SK-N-SH treated with all-trans-retinoic acid at 6 μM for 48 hours (cell line): ENCODE data around the gene AKAP6.

ENCODE experiments used
- ATAC-seq: fragments of 200-7000 bp; cut with Tn5 transposase; 3 replicates; pipeline ENCODE4 v1.9.1; 2020; ENCODE audit warnings: mild to moderate bottlenecking, moderate library complexity
- ARNTL ChIP-seq: fragments of 450-650 bp; formaldehyde crosslinking; IDR thresholded peaks from 2 replicates; pipeline ENCODE4 v1.5.0; 2020; ENCODE audit warnings: low read depth, mild to moderate bottlenecking, moderate library complexity, borderline replicate concordance
- BACH2 ChIP-seq: fragments of 250-450 bp; sonication (Bioruptor Pico); IDR thresholded peaks from 2 replicates; pipeline ENCODE4 v1.9.0; 2021; ENCODE audit warnings: mild to moderate bottlenecking, borderline replicate concordance
- CSDC2 ChIP-seq: fragments of 250-450 bp; sonication (Bioruptor Pico); IDR thresholded peaks from 2 replicates; pipeline ENCODE4 v1.5.0; 2020; ENCODE audit warnings: mild to moderate bottlenecking, moderate library complexity
- ESRRG ChIP-seq: fragments of 250-450 bp; sonication (Bioruptor Pico); IDR thresholded peaks from 2 replicates; pipeline ENCODE4 v1.6.1; 2021; ENCODE audit warnings: mild to moderate bottlenecking
- GLIS3 ChIP-seq: fragments of 250-450 bp; sonication (Bioruptor Pico); IDR thresholded peaks from 2 replicates; pipeline ENCODE4 v1.5.0; 2020; ENCODE audit warnings: mild to moderate bottlenecking, moderate library complexity
- ISL1 ChIP-seq: fragments of 250-450 bp; sonication (Bioruptor Pico); IDR thresholded peaks from 2 replicates; pipeline ENCODE4 v2.1.2; 2022; ENCODE audit warnings: mild to moderate bottlenecking, moderate library complexity
- OSR1 ChIP-seq: fragments of 250-450 bp; sonication (Bioruptor Pico); IDR thresholded peaks from 2 replicates; pipeline ENCODE4 v1.8.0; 2022; ENCODE audit warnings: moderate library complexity, mild to moderate bottlenecking, inconsistent platforms
- PPARA ChIP-seq: fragments of 250-450 bp; sonication (Bioruptor Pico); IDR thresholded peaks from 2 replicates; pipeline ENCODE4 v1.5.0; 2020; ENCODE audit warnings: mild to moderate bottlenecking, borderline replicate concordance
- RARB ChIP-seq: fragments of 250-450 bp; sonication (Bioruptor Pico); IDR thresholded peaks from 2 replicates; pipeline ENCODE4 v1.8.0; 2021; ENCODE audit warnings: mild to moderate bottlenecking, moderate library complexity
- SNAI2 ChIP-seq: fragments of 250-450 bp; sonication (Bioruptor Pico); IDR thresholded peaks from 2 replicates; pipeline ENCODE4 v1.5.0; 2020; ENCODE audit warnings: mild to moderate bottlenecking, moderate library complexity
- TCF4 ChIP-seq: fragments of 250-450 bp; sonication (Bioruptor Pico); IDR thresholded peaks from 2 replicates; pipeline ENCODE4 v1.8.0; 2021; ENCODE audit warnings: mild to moderate bottlenecking, moderate library complexity, borderline replicate concordance
- TOX ChIP-seq: fragments of 250-450 bp; sonication (Bioruptor Pico); IDR thresholded peaks from 2 replicates; pipeline ENCODE4 v1.8.0; 2021; ENCODE audit warnings: mild to moderate bottlenecking, moderate library complexity, borderline replicate concordance
- ZC3H10 ChIP-seq: fragments of 250-450 bp; sonication (Bioruptor Pico); IDR thresholded peaks from 2 replicates; pipeline ENCODE4 v1.5.1; 2021; ENCODE audit warnings: mild to moderate bottlenecking, moderate library complexity
- ZFP3 ChIP-seq: fragments of 250-450 bp; sonication (Bioruptor Pico); IDR thresholded peaks from 2 replicates; pipeline ENCODE4 v1.5.0; 2020; ENCODE audit warnings: mild to moderate bottlenecking, moderate library complexity
- ZFP30 ChIP-seq: fragments of 450-650 bp; formaldehyde crosslinking; IDR thresholded peaks from 2 replicates; pipeline ENCODE4 v1.5.0; 2022; ENCODE audit warnings: mild to moderate bottlenecking, moderate library complexity
- ZNF565 ChIP-seq: fragments of 450-650 bp; formaldehyde crosslinking; conservative IDR thresholded peaks from 2 replicates; pipeline ENCODE4 v1.5.0; 2020; ENCODE audit warnings: low read depth, mild to moderate bottlenecking, moderate library complexity
- ZNF70 ChIP-seq: fragments of 450-650 bp; formaldehyde crosslinking; IDR thresholded peaks from 2 replicates; pipeline ENCODE4 v1.5.0; 2020; ENCODE audit warnings: mild to moderate bottlenecking, moderate library complexity
- ZNF8 ChIP-seq: fragments of 450-650 bp; formaldehyde crosslinking; IDR thresholded peaks from 2 replicates; pipeline ENCODE4 v1.5.0; 2020; ENCODE audit warnings: mild to moderate bottlenecking, moderate library complexity
- TF ChIP-seq, protein P1 (sequence below): fragments of 250-450 bp; sonication (Bioruptor Pico); IDR thresholded peaks from 2 replicates; pipeline ENCODE4 v1.5.1; 2020; ENCODE audit warnings: low read depth, mild to moderate bottlenecking, moderate library complexity
- TF ChIP-seq, protein P2 (sequence below): fragments of 250-450 bp; sonication (Bioruptor Pico); IDR thresholded peaks from 2 replicates; pipeline ENCODE4 v1.8.0; 2021; ENCODE audit warnings: low read depth, mild to moderate bottlenecking, moderate library complexity, borderline replicate concordance
- TF ChIP-seq, protein P3 (sequence below): fragments of 250-450 bp; sonication (Bioruptor Pico); IDR thresholded peaks from 2 replicates; pipeline ENCODE4 v1.8.0; 2020; ENCODE audit warnings: mild to moderate bottlenecking, moderate library complexity, borderline replicate concordance

AKAP6 gene

DNA sequence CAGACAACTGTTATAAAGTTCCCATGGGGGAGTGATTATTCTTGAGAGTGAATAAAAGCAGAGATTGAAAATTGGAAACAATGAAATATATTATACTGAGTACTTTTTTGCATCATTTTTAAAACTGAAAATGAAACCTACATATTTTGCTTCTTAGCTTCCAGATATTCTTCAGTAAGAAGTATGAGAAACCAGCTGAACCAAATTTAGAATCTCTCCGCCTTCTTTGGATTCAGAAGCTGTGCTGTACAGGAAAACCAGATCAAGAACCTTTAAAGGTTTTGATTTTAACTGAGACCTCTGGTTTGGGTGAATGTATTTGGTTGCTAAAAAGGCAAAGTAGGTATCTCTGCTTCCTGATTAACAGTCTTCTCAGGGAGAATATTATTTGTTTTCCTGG is 109.4 kb downstream of the AKAP6 start:
- TF ChIP-seq, protein P1, sequence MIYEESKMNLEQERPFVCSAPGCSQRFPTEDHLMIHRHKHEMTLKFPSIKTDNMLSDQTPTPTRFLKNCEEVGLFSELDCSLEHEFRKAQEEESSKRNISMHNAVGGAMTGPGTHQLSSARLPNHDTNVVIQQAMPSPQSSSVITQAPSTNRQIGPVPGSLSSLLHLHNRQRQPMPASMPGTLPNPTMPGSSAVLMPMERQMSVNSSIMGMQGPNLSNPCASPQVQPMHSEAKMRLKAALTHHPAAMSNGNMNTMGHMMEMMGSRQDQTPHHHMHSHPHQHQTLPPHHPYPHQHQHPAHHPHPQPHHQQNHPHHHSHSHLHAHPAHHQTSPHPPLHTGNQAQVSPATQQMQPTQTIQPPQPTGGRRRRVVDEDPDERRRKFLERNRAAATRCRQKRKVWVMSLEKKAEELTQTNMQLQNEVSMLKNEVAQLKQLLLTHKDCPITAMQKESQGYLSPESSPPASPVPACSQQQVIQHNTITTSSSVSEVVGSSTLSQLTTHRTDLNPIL (CRISPR knock-in tag), result no peak
- TF ChIP-seq, protein P2, sequence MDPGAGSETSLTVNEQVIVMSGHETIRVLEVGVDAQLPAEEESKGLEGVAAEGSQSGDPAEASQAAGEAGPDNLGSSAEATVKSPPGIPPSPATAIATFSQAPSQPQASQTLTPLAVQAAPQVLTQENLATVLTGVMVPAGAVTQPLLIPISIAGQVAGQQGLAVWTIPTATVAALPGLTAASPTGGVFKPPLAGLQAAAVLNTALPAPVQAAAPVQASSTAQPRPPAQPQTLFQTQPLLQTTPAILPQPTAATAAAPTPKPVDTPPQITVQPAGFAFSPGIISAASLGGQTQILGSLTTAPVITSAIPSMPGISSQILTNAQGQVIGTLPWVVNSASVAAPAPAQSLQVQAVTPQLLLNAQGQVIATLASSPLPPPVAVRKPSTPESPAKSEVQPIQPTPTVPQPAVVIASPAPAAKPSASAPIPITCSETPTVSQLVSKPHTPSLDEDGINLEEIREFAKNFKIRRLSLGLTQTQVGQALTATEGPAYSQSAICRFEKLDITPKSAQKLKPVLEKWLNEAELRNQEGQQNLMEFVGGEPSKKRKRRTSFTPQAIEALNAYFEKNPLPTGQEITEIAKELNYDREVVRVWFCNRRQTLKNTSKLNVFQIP, result no peak
- TF ChIP-seq PPARA (no peak), ESRRG (CRISPR knock-in tag) (no peak), TOX (no peak), ZFP30 (no peak), ZC3H10 (CRISPR knock-in tag) (no peak), BACH2 (CRISPR knock-in tag) (no peak), ZNF8 (CRISPR knock-in tag) (no peak), ZFP3 (no peak)
- ATAC-seq, result no peak

DNA sequence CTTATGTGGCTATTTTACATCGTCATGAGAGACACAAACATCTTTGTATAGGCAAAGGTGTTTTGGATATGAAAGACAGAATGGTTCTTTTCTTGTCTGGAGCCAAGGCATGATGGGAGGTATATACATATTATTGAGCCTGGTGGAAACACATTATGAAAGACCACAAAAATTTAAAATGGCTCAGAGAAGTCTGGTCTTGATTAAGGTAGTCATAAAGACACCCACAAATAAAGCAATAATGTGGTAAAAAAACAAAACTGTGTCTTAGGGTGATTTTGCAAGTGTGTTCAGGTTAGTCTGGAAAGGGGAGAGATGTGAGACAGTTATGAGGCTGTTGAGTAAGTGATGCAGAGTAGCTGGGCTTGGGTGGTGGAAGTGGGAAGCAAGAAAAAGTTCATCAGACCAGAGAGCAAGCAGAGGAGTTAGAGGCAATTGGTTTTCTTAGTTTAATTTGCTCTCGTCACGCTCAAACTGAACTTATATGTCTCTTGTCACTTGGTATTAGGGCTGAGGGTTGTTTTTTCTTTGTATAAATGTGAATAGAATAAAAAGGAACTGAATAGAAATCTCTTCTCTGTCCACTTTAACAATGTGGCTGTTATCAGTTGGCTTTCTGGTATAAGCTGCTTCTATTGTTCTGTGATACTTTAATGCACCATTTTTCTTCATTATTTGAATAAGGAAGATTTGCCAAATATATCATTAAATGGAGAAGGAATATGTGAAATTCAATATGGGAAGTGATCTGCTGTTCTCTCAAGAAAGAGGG is 115.0 kb downstream of the AKAP6 start:
- peak; percentile 60; the same call in 2 of the 3 replicates for ATAC-seq
- no peak for TF ChIP-seq ZNF70 (CRISPR knock-in tag)
- no peak for TF ChIP-seq BACH2 (CRISPR knock-in tag)
- TF ChIP-seq, protein P3, sequence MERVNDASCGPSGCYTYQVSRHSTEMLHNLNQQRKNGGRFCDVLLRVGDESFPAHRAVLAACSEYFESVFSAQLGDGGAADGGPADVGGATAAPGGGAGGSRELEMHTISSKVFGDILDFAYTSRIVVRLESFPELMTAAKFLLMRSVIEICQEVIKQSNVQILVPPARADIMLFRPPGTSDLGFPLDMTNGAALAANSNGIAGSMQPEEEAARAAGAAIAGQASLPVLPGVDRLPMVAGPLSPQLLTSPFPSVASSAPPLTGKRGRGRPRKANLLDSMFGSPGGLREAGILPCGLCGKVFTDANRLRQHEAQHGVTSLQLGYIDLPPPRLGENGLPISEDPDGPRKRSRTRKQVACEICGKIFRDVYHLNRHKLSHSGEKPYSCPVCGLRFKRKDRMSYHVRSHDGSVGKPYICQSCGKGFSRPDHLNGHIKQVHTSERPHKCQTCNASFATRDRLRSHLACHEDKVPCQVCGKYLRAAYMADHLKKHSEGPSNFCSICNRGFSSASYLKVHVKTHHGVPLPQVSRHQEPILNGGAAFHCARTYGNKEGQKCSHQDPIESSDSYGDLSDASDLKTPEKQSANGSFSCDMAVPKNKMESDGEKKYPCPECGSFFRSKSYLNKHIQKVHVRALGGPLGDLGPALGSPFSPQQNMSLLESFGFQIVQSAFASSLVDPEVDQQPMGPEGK (CRISPR knock-in tag), result no peak
- no peak for TF ChIP-seq ISL1
- TF ChIP-seq GLIS3 (CRISPR knock-in tag), result no peak
- TF ChIP-seq ZNF8 (CRISPR knock-in tag), result no peak
- TF ChIP-seq, protein P1 (CRISPR knock-in tag), result no peak
- TF ChIP-seq CSDC2 (CRISPR knock-in tag), result no peak
- TF ChIP-seq OSR1 (CRISPR knock-in tag), result no peak
- no peak for TF ChIP-seq PPARA
- TF ChIP-seq ESRRG (CRISPR knock-in tag), result no peak
- TF ChIP-seq ZFP3, result no peak

- ATAC-seq, result no peak
- peak; percentile 68 for TF ChIP-seq ISL1
- TF ChIP-seq ZNF70 (CRISPR knock-in tag), result no peak
Measured at GRCh38 chr14:32447371-32447770, 118.3 kb downstream of the AKAP6 start.

GRCh38 chr14:32449648-32450047 is 120.5 kb downstream of the AKAP6 start:
- ATAC-seq, result peak; percentile 46
- TF ChIP-seq ZFP30 (no peak), BACH2 (CRISPR knock-in tag) (no peak), ISL1 (peak; percentile 92), PPARA (no peak), ZNF70 (CRISPR knock-in tag) (no peak), ZFP3 (0 out of 2 replicates have a peak, but pooled peaks have one; percentile 48), SNAI2 (CRISPR knock-in tag) (peak; percentile 58; the same call in 1 of the 2 replicates), TOX (no peak), OSR1 (CRISPR knock-in tag) (no peak), ZNF565 (CRISPR knock-in tag) (no peak), GLIS3 (CRISPR knock-in tag) (no peak), ESRRG (CRISPR knock-in tag) (no peak), RARB (CRISPR knock-in tag) (no peak), ZC3H10 (CRISPR knock-in tag) (peak; percentile 85), TCF4 (no peak), ARNTL (CRISPR knock-in tag) (no peak)
- TF ChIP-seq, protein P3 (CRISPR knock-in tag), result no peak
- TF ChIP-seq, protein P2, result no peak
- TF ChIP-seq, protein P1 (CRISPR knock-in tag), result peak; percentile 58; the same call in 1 of the 2 replicates
